DMS153 treated with DMSO at 0.1 percent for 48 hours (cell line): ENCODE results near the gene POLR2J.

Experiments
- DNase-seq: peaks from one replicate; lab custom pipeline; 2025; ENCODE audit not compliant: unreplicated experiment; lab: John Stamatoyannopoulos, UW

Gene POLR2J

DNA sequence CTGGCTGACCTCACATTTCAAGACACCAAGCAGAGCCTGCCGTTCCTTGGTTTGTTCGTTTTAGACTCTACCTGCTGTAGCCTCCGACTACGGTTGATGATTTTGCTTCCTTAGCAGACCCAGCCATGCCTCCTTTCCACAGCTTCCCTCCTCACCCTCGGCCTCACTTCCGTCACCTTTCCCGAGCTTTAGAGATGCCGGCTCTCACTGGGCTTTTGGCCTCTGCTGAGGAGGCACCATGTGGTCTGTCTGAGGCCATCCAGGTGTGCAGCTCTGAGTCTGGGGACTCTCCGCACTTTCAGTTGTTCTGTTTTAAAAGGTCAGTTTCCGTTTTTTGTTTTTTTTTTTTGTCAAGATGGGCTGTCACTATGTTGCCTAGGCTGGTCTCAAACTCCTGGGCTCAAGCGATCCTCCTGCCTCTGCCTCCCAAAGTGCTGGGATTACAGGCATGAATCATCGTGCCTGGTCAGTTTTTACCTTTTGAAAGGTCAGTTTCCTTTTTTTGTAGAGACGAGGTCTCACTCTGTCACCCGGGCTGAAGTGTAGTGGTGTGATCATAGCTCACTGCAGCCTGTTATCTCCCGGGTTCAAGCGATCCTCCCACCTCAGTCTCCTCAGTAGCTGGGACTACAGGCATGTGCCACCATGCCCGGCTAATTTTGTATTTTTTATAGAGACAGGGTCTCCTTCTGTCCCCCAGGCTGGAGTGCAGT, 33.6 kb downstream of the POLR2J start:
- DNase-seq: no peak

DNA sequence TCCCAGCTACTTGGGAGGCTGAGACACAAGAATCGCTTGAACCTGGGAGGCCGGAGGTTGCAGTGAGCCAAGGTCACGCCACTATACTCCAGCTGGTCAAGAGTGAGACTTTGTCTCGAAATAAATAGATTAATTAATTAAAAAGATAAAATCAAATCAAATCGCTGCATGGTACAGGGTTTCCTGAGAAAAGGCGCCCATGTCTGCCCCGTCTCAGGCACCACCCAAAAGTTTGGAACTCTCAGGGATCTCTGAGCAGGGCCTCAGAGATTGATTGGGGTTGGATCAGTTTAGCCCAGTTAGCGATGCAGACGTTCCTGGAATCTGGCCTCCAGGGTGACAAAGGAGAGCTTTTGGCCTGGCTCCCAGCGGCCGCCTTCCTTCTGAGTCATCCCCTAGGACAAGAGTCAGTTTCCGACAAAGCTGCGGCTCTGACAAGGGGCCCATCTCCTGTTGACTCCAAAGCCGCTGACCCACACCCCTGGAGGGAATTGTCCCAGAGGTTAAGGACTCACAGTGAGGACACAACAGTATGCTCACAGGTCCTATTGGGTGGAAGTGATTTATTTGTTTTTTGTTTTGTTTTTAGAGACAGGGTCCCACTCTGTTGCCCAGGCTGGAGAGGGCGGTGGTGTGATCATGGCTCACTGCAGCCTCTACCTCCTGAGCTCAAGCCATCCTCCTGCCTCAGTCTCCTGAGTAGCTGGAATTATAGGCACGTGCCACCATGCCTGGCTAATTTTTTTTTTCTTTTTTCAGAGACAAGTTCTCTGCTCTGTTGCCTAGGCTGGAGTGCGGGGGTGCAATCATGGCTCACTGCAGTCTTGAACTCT, 38.5 kb downstream of the POLR2J start:
- DNase-seq: no peak

GRCh38 chr7:102436118-102436517, 42.6 kb downstream of the POLR2J start:
- DNase-seq: no peak

GRCh38 chr7:102434039-102434486, 44.7 kb downstream of the POLR2J start:
- DNase-seq: no peak

DNA sequence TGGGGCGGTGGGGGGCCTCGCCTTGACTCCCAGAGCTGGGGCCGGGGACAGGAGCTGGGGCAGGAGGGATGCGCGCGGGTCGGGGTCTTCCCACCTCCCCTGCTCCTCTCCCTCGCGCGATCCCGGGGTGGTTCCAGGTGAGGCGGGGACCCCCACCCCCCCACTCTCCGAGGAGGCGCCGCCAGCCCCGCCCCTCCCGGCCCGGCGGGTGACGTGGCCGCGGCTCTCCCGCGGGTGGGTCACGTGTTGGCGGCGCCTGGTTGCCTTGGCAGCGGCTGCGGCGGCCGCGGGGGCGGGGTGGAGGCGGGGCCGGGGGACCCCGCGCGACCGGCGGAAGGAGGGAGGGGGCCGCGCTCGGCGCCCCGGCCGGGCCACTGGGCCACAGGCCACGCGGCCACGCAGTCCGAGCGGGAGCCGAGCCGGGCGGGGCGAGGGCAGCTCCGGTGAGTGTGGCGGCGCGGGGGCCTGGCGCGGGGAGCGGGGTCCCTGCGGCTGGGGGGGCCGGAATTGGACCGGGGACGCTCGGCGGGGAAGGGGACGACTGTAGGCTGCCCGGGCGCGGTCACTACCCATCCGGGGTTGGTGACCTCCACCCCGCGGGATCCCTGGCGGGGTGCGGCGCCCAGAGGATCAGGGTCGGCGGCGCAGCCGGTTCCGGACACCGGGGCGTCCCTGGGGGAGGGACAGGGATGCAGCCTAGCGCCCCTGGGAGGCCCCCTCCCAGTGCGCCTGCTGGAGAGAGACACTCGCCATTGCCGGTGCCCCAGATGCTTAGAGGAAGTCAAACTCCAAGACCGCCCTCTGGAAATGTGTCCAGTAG, 45.3 kb downstream of the POLR2J start, which contains the start of gene ORAI2:
TSS of gene ORAI2 (plus strand) at position 357 of the 820 bp plus-strand sequence. CDS start 5,382 bp downstream, outside the sequence.
- peak; percentile 12 for DNase-seq

GRCh38 chr7:102432442-102433218, 46.1 kb downstream of the POLR2J start:
- no peak for DNase-seq

GRCh38 chr7:102431617-102432298, 47.0 kb downstream of the POLR2J start:
- DNase-seq: peak; percentile 57

GRCh38 chr7:102429141-102429899, 49.4 kb downstream of the POLR2J start:
- no peak for DNase-seq

DNA sequence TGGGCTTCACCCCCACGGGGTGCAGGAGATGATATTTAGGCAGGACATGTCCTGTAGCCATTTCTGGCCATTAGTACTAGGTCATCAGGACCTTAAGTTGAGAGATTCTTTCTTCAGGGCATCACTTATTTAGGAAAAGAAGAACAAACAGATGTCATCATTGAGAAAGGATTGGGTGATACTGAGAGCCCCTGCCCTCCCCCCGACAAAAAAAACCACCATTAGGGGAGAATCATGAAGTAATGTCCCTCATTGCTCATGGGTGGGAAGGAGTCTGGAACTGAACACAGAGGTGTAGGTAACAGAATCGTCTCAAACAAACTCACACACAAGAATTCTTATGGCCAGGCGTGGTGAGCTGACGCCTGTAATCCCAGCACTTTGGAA, 51.7 kb downstream of the POLR2J start:
- no peak for DNase-seq

DNA sequence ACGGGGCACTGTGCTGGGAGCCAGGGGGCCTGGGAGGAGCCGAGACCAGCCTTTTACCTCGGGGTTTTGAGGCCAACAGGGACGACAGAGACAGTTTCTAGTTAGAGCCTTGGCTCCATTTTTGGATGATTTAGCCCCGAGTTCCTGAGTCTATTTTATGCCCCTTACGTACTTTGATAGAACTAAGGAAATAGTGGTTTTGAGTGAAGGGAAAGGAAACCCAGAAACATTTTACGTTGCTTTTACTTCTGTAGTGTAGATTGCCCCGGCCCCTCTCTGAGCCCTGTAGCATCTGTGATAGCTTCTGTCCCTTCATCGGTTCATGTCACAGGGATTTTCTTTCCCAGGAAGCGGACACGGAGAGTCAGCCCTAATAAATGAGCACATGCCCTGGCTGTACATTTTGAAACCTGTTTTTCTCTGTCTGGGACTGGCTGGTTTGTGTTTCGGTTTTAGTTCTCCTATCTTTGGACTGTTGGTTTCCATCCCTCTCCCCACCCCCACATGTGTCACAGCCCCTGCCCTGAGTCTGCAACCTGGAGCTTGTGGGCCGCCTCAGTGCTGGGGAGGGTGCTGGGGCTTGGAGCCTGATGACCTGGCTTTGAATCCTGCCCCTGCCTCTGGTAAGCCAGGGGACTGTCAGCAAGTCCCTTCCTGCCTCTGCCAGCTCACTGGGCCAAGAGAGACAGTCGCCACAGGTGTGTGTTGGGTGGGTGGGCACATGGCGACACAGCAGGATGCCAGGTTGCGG, 52.3 kb downstream of the POLR2J start:
- no peak for DNase-seq

GRCh38 chr7:102425639-102426267, 53.0 kb downstream of the POLR2J start:
- DNase-seq: no peak

DNA sequence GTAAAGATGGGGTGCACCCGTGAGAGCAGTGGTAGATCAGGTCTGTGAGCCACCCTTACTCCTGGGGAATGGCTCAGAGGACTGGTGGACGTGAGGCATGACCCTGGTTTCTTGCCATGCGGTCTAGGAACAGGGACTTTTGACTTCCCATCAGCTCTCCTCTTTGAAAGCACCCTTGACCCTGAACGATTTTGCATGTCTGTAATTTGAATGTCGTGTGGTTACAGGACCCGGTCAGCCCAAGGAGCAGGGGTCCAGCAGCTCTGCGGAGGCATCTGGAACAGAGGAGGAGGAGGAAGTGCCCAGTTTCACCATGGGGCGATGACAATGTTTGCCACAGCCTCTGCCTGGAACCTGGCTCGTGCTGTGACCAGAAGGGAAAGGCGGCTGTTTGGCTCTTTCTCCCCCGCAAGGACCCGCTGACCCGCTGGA, 53.9 kb downstream of the POLR2J start:
- no peak for DNase-seq

DNA sequence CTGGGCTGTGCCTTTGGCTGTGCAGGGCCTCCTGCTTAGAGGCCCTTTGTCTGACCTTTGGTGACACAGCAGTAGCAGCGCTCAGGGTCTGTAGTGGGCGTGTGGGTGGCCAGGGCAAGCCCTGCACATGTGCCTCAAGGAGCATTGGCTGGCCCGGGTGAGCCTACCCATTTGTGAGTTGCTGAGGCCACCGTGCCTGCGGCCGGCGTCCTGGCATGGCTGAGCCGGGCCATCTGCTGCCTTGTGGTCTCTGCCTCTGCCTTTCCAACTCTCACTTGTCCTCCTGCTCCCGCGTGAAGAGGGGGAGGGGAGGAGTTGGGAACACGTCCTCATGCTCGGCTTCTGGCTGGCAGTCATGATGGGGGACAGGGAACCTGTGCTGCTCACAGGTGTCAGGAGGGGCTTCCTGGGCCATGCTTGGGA, 54.6 kb downstream of the POLR2J start:
- DNase-seq: no peak
